Parathyroid adenoma (tissue), 2 donors: ENCODE measurements around the gene MTA1.

Source experiments
- H2AFZ ChIP-seq: fragments of 300-600 bp; sonication (generic); one replicate; pipeline ENCODE4 v1.7.0; 2017; ENCODE audit warnings: antibody characterized with exemption, mild to moderate bottlenecking
- H3K27ac ChIP-seq: fragments of 300-600 bp; sonication (generic); one replicate; pipeline ENCODE4 v1.7.0; 2017
- H3K27me3 ChIP-seq: fragments of 300-600 bp; sonication (generic); one replicate; pipeline ENCODE4 v1.7.0; 2017; ENCODE audit warnings: low read length; ENCODE audit not compliant: control insufficient read depth, insufficient read depth
- H3K36me3 ChIP-seq: fragments of 300-600 bp; sonication (generic); one replicate; pipeline ENCODE4 v1.7.0; 2017; ENCODE audit warnings: low read length; ENCODE audit not compliant: control insufficient read depth, insufficient read depth
- H3K4me1 ChIP-seq: fragments of 300-600 bp; sonication (generic); one replicate; pipeline ENCODE4 v1.7.0; 2017; ENCODE audit warnings: control low read depth
- H3K4me2 ChIP-seq: fragments of 300-600 bp; sonication (generic); one replicate; pipeline ENCODE4 v1.7.0; 2017; ENCODE audit warnings: low read length
- H3K4me3 ChIP-seq: fragments of 300-600 bp; sonication (generic); one replicate; pipeline ENCODE4 v1.7.0; 2017; ENCODE audit warnings: low read depth, low read length
- H3K79me2 ChIP-seq: fragments of 300-600 bp; sonication (generic); one replicate; pipeline ENCODE4 v1.7.0; 2017; ENCODE audit warnings: control low read depth
- H3K9ac ChIP-seq: fragments of 300-600 bp; sonication (generic); one replicate; pipeline ENCODE4 v1.7.0; 2017; ENCODE audit warnings: mild to moderate bottlenecking
- H3K9me3 ChIP-seq: fragments of 300-600 bp; sonication (generic); one replicate; pipeline ENCODE4 v1.7.0; 2017; ENCODE audit warnings: low read length; ENCODE audit not compliant: control insufficient read depth
- TF ChIP-seq, protein P1 (sequence below): fragments of 300-600 bp; sonication (generic); IDR thresholded peaks from one replicate; pipeline ENCODE4 v1.7.0; 2017; ENCODE audit warnings: antibody characterized with exemption, mild to moderate bottlenecking
- donor health status: primary hyperparathyroidism.

Gene MTA1

DNA sequence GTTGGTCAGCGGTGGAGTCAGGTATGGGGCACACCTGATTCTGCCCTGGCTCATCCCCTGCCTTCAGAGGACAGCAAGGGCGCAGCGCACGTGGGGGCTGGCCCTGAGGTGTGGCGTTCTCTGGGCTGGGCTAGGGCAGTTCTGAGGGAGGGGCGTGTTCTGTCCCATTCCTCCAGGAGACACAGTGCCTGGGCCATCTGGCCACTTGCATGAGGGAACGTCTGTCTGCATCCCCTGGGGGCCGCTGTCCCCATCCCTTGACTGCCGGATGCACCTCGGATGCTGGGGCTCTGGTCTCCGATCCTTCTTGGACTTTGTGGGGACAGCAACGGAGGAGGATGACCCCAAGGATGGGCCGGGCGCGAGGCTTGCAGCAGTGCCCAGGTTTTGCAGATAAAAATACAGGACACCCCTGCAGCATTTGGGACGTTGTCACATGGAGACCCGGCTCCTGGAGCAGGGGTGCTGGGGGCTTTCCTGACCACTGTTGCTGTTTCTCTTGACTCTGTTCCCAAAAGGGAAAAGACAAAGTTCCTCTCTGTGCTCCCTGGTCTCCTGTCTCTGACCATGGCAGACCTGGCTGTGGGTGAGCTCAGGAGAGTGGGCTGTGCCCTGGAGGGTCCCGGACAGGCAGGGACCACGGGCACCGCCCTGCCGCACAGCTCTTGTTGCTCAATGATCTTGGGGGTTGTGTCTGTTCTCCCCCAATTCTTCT lies 6.9 kb downstream of the MTA1 start:
- H3K4me2 ChIP-seq, result no peak overlapping the region
- no peak overlapping the region for H3K27ac ChIP-seq
- H3K36me3 ChIP-seq, result no peaks in the 10 kb centered on the region

DNA sequence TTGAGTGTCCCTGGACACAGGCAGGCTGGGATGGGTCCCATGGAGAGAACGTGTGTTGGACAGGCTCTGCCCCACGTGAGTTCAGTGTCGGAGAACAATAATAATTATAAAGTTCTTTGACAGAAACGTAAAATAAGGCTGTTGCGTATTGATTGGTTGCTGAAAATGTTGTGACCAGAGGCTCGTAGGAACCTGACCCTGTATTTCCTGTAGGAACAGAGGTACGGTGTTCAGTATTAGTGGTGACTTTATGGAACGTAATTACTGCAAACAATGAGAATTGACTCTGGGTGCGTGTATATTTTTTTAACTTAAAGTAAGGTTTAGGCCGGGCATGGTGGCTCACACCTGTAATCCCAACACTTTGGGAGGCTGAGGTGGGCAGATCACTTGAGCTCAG lies 7.8 kb downstream of the MTA1 start:
- Histone ChIP-seq H2AFZ (no peak overlapping the region), H3K9me3 (no peaks in the 10 kb centered on the region), H3K4me1 (no peaks in the 10 kb centered on the region), H3K4me3 (no peak overlapping the region), H3K27me3 (no peaks in the 10 kb centered on the region), H3K79me2 (peaks cover 4% of the 10 kb centered on the region), H3K4me2 (no peak overlapping the region), H3K27ac (no peak overlapping the region), H3K36me3 (no peaks in the 10 kb centered on the region), H3K9ac (no peak overlapping the region)
- TF ChIP-seq, protein P1, sequence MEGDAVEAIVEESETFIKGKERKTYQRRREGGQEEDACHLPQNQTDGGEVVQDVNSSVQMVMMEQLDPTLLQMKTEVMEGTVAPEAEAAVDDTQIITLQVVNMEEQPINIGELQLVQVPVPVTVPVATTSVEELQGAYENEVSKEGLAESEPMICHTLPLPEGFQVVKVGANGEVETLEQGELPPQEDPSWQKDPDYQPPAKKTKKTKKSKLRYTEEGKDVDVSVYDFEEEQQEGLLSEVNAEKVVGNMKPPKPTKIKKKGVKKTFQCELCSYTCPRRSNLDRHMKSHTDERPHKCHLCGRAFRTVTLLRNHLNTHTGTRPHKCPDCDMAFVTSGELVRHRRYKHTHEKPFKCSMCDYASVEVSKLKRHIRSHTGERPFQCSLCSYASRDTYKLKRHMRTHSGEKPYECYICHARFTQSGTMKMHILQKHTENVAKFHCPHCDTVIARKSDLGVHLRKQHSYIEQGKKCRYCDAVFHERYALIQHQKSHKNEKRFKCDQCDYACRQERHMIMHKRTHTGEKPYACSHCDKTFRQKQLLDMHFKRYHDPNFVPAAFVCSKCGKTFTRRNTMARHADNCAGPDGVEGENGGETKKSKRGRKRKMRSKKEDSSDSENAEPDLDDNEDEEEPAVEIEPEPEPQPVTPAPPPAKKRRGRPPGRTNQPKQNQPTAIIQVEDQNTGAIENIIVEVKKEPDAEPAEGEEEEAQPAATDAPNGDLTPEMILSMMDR, result no peak

More for the DNA sequence above, 6.9 kb downstream of the MTA1 start:
- Histone ChIP-seq H3K4me1 (peaks cover 1% of the 10 kb centered on the region), H3K4me3 (no peak overlapping the region), H3K9ac (no peak overlapping the region), H3K79me2 (peaks cover 7% of the 10 kb centered on the region), H2AFZ (no peak overlapping the region), H3K27me3 (no peaks in the 10 kb centered on the region), H3K9me3 (no peaks in the 10 kb centered on the region)
- TF ChIP-seq, protein P1, result no peak

DNA sequence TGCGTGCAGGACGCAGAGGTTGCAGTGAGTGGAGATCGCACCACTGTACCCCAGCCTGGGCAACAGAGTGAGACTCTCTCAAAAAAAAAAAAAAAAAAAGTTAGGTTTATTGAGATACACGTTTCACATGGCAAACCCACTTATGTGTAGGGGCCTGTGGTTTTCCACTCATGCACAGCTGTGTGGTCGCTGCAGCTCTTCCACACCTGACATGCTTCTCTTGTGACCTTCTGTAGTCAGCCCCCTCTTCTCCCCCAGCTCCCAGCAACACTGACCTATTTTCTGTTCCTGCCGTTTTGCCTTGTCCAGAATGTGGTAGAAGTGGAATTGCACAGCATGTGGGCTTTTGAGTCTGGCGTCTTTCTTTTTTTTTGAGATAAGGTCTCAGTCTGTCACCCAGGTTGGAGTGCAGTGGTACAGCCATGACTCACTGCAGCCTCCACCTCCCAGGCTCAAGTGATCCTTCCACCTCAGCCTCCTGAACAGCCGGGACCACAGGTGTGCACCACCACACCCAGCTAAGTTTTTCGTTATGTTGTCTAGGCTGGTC lies 8.4 kb downstream of the MTA1 start:
- H3K36me3 ChIP-seq, result no peaks in the 10 kb centered on the region
- no peak overlapping the region for H3K9ac ChIP-seq
- peaks cover 4% of the 10 kb centered on the region for H3K79me2 ChIP-seq
- H3K27me3 ChIP-seq, result no peaks in the 10 kb centered on the region
- no peak overlapping the region for H3K4me2 ChIP-seq
- no peaks in the 10 kb centered on the region for H3K4me1 ChIP-seq
- H3K27ac ChIP-seq, result no peak overlapping the region
- no peaks in the 10 kb centered on the region for H3K9me3 ChIP-seq
- no peak overlapping the region for H3K4me3 ChIP-seq
- TF ChIP-seq, protein P1, result no peak
- H2AFZ ChIP-seq, result no peak overlapping the region

DNA sequence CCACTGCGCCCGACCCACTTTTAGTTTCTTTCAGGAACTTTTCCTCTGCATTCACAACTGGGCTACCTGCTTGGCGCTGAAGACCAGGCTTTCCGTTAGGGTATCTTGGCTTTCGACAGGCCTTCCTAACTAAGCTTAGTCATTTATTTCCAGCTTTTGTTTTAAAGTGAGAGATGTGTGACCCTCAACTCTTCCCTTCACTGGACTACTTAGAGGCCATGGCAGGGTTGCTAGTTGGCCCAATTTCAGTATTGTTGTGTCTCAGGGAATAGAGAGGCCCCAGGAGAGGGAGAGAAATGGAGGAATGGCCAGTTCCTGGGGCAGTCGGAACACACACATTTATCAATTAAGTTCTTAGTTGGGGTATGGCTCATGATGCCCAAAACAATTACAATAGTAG lies 10.4 kb downstream of the MTA1 start:
- Histone ChIP-seq H2AFZ (no peak overlapping the region), H3K27ac (no peak overlapping the region), H3K79me2 (peaks cover 9% of the 10 kb centered on the region), H3K27me3 (no peaks in the 10 kb centered on the region), H3K4me2 (no peak overlapping the region), H3K4me1 (no peaks in the 10 kb centered on the region), H3K4me3 (no peak overlapping the region), H3K36me3 (no peaks in the 10 kb centered on the region), H3K9me3 (no peaks in the 10 kb centered on the region), H3K9ac (no peak overlapping the region)
- TF ChIP-seq, protein P1, result no peak

DNA sequence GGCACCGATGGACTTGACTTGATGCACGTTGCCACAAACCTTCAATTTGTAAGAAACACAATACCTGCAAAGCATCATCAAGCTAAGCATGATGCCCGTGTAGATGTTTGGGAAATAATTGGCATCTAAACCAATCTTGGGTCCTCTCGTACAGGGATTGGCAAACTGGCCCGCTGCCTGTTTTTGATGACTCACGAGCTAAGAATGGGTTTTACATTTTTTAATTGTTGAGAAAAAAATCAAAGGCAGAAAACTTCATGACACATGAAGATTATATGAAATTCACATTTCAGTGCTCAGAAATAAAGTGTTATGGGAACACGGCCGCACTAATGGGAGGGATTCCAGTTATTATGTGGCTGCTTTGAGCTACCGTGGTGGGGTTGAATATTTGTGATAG lies 10.9 kb downstream of the MTA1 start:
- Histone ChIP-seq H3K9me3 (no peaks in the 10 kb centered on the region), H3K4me3 (no peak overlapping the region), H3K9ac (no peak overlapping the region), H3K27ac (no peak overlapping the region), H3K27me3 (no peaks in the 10 kb centered on the region), H3K79me2 (peaks cover 15% of the 10 kb centered on the region), H3K4me1 (no peaks in the 10 kb centered on the region), H2AFZ (no peak overlapping the region), H3K36me3 (no peaks in the 10 kb centered on the region), H3K4me2 (no peak overlapping the region)
- TF ChIP-seq, protein P1, result no peak
